B cell (primary cell): ENCODE data around the gene MAPK1. TPM values are rescaled to one million over a fixed set of nuclear protein-coding genes. Genes with fewer than 3 reads are reported as not detected.
"Not testable (repeated sequence)": the region's sequence is repeated elsewhere in the genome, so short reads cannot be mapped to it uniquely, and the experiment has no call there.

Experiments
- ATAC-seq: fragments of 200-7000 bp; cut with Tn5 transposase; one replicate; pipeline ENCODE4 v1.10.0; 2021; ENCODE audit warnings: low read depth, mild to moderate bottlenecking, moderate number of reproducible peaks, moderate library complexity
- CTCF ChIA-PET: fragments of 350-600 bp; sonication (Branson Sonifier 250); formaldehyde crosslinking; loops from one replicate; lab custom pipeline; 2021; ENCODE audit warnings: antibody characterized with exemption, inconsistent platforms; lab: Charles Lee
- POLR2A ChIA-PET: fragments of 350-600 bp; sonication (Branson Sonifier 250); formaldehyde crosslinking; loops from one replicate; lab custom pipeline; 2021; ENCODE audit warnings: antibody characterized with exemption; lab: Charles Lee
- DNase-seq: peaks from one replicate; pipeline ENCODE4 v3.0.0; 2013
- H2AFZ ChIP-seq: 2 replicates; pipeline ENCODE4 v1.6.1; 2012; ENCODE audit warnings: mild to moderate bottlenecking, low read depth, low read length; ENCODE audit not compliant: insufficient read depth, poor library complexity, severe bottlenecking
- H3K27ac ChIP-seq, 2 donors: 1 replicate in 1 of 2; 2 replicates in 1 of 2; pipeline ENCODE4 v1.5.1; 2012 to 2013; ENCODE audit warnings: low read length in 2 of 2, mild to moderate bottlenecking in 2 of 2, moderate library complexity in 1 of 2
- H3K27me3 ChIP-seq, 4 experiments: fragments of 200-600 bp in 1 of 4; sonication (generic) in 1 of 4; replicated peaks in 1 of 4; 1 replicate in 2 of 4; 2 replicates in 2 of 4; pipeline versions ENCODE4 v1.6.1 to v1.7.0; 2013 to 2016; ENCODE audit warnings: low read length in 3 of 4, mild to moderate bottlenecking in 2 of 4, mixed read lengths in 1 of 4, moderate library complexity in 1 of 4; ENCODE audit not compliant: insufficient read depth in 4 of 4, control insufficient read depth in 3 of 4; ENCODE audit errors: control extremely low read depth in 1 of 4
- H3K36me3 ChIP-seq, 2 experiments: replicated peaks in 1 of 2; 1 replicate in 1 of 2; 2 replicates in 1 of 2; pipeline versions ENCODE4 v1.6.1 to v1.7.1; 2013; ENCODE audit warnings: low read length in 1 of 2; ENCODE audit not compliant: insufficient read depth in 2 of 2, control insufficient read depth in 1 of 2; ENCODE audit errors: control extremely low read depth in 1 of 2, extremely low read depth in 1 of 2
- H3K4me1 ChIP-seq, 2 donors: fragments of 200-600 bp in 1 of 2; sonication (generic) in 1 of 2; 1 replicate in 1 of 2; 2 replicates in 1 of 2; pipeline versions ENCODE4 v1.5.1 to v1.6.1; 2013 to 2017; ENCODE audit warnings: low read length in 2 of 2; ENCODE audit not compliant: control insufficient read depth in 2 of 2, insufficient read depth in 2 of 2
- H3K4me2 ChIP-seq: replicated peaks from 2 replicates; pipeline ENCODE3; 2012; ENCODE audit warnings: mild to moderate bottlenecking, low read depth, low read length; ENCODE audit not compliant: poor library complexity, severe bottlenecking
- H3K4me3 ChIP-seq, 5 experiments: fragments of 200-600 bp in 1 of 5; sonication (generic) in 1 of 5; 1 replicate in 3 of 5; 2 replicates in 2 of 5; pipeline versions ENCODE4 v1.5.1 to v1.7.0; 2011 to 2016; ENCODE audit warnings: low read length in 4 of 5, mild to moderate bottlenecking in 4 of 5, low read depth in 2 of 5, control low read depth in 1 of 5, moderate library complexity in 1 of 5; ENCODE audit not compliant: insufficient read depth in 1 of 5; ENCODE audit errors: control extremely low read depth in 1 of 5, extremely low read depth in 1 of 5
- H3K79me2 ChIP-seq: fragments of 200-600 bp; sonication (generic); one replicate; pipeline ENCODE4 v1.6.0; 2016; ENCODE audit warnings: low read length; ENCODE audit not compliant: control insufficient read depth, insufficient read depth
- H3K9ac ChIP-seq: fragments of 200-600 bp; sonication (generic); 2 replicates; pipeline ENCODE4 v1.6.1; 2017; ENCODE audit warnings: mild to moderate bottlenecking, low read length, moderate library complexity
- H3K9me3 ChIP-seq, 3 donors: one replicate each; pipeline versions ENCODE4 v1.6.1 to v1.7.1; 2013; ENCODE audit warnings: low read length in 2 of 3; ENCODE audit not compliant: control insufficient read depth in 2 of 3, insufficient read depth in 1 of 3; ENCODE audit errors: control extremely low read depth in 1 of 3
- H4K20me1 ChIP-seq: 2 replicates; pipeline ENCODE4 v1.6.0; 2012; ENCODE audit warnings: mild to moderate bottlenecking, low read length; ENCODE audit not compliant: insufficient read depth, control insufficient read depth, poor library complexity, severe bottlenecking
- H3K27ac Mint-ChIP-seq: one replicate; pipeline ENCODE4 v1.8.0; 2021; ENCODE audit warnings: mixed read lengths
- H3K27me3 Mint-ChIP-seq: one replicate; pipeline ENCODE4 v1.8.0; 2021; ENCODE audit warnings: mixed read lengths
- H3K4me1 Mint-ChIP-seq: one replicate; pipeline ENCODE4 v1.8.0; 2021; ENCODE audit warnings: mixed read lengths
- H3K4me3 Mint-ChIP-seq: one replicate; pipeline ENCODE4 v1.8.0; 2021; ENCODE audit warnings: mixed read lengths
- H3K9me3 Mint-ChIP-seq: one replicate; pipeline ENCODE4 v1.8.0; 2022; ENCODE audit warnings: mixed read lengths; ENCODE audit not compliant: insufficient read depth
- EZH2 ChIP-seq: IDR thresholded peaks from 2 replicates; pipeline ENCODE4 v1.6.1; 2012; ENCODE audit warnings: borderline replicate concordance, low read depth, mild to moderate bottlenecking, moderate library complexity, low read length; ENCODE audit not compliant: insufficient read depth, poor library complexity, severe bottlenecking
- WGBS: methylation state at CpG from one replicate; pipeline ENCODE4 v1.1.5; 2013; ENCODE audit warnings: missing lambda C conversion rate; ENCODE audit not compliant: insufficient coverage; 5-methylcytosine and 5-hydroxymethylcytosine counted together
- intact Hi-C: fragments of 100-400 bp; cut with micrococcal nuclease; formaldehyde crosslinking; loops from one replicate; pipeline ENCODE4 v1.10.0; 2022
- polyA plus RNA-seq: library from polyadenylated mRNA; depleted of rRNA; stranded (reverse); fragments of >200 nt; gene quantifications from 2 replicates; pipeline ENCODE4 v1.2.3, GENCODE V29; 2012
- total RNA-seq, 2 donors: library from RNA; stranded (reverse); fragments of 120-200 nt in 1 of 2; gene quantifications; 1 replicate in 1 of 2; 2 replicates in 1 of 2; pipeline versions ENCODE4 v1.2.3 to v1.2.4, GENCODE V29; 2013 to 2022
- TF ChIP-seq, protein P1 (sequence below): fragments of 200-600 bp; IDR thresholded peaks from one replicate; pipeline ENCODE4 v1.8.0; 2022; ENCODE audit warnings: antibody characterized with exemption, mild to moderate bottlenecking

The MAPK1 gene
- total and polyA plus RNA-seq, 2 donors (not counting 1 experiment from before 2014, with no cell fraction given), result 24.0 to 155 TPM

DNA sequence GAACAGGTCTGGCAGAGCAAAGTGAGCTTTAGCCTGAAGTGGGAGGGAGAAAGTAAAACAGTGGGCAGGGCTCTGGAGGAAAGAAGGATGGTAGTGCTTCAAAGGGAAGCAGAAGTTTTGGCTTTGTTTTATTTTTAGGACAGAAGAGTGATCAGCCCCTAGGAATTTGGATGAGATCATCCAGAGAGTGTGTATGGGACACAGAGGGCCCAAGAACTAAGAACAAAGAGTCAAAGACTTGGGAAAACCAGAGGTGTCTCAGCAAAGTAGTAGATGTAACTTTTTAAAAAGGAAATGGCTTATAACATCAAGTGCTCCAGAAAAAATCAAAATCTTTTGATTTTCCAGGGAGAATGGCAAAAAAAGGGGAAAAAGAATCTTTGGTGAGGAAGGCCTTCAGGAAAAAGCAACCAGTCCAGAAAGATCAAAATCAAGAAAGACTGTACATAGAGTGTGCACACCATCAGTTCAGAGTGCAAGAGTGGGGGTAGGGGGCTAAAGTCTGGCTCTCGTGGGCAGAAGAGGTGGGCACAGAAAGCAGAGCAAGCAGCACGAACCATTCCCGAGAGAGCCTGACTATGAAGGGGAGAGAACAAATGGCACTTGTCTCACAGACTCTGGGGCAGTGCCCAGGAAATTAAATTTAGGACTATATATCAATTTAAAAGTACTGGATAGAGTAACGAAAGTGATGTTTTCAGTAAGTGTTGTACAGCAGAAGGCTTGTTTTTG, 30.0 kb downstream of the MAPK1 start:
- ChIA-PET POLR2A (no interaction called here), CTCF (no interaction called here)
- H3K4me1 ChIP-seq, result peaks cover 36 to 39% of the 10 kb centered on the region in 2 donors
- peaks cover 56% of the 10 kb centered on the region for H3K4me1 Mint-ChIP-seq
- H3K9me3 ChIP-seq, result peaks cover 0 to 3% (median 0%) of the 10 kb centered on the region in 3 donors
- peaks cover 96% of the 10 kb centered on the region for H3K79me2 ChIP-seq
- TF ChIP-seq EZH2, result no peak
- TF ChIP-seq, protein P1, sequence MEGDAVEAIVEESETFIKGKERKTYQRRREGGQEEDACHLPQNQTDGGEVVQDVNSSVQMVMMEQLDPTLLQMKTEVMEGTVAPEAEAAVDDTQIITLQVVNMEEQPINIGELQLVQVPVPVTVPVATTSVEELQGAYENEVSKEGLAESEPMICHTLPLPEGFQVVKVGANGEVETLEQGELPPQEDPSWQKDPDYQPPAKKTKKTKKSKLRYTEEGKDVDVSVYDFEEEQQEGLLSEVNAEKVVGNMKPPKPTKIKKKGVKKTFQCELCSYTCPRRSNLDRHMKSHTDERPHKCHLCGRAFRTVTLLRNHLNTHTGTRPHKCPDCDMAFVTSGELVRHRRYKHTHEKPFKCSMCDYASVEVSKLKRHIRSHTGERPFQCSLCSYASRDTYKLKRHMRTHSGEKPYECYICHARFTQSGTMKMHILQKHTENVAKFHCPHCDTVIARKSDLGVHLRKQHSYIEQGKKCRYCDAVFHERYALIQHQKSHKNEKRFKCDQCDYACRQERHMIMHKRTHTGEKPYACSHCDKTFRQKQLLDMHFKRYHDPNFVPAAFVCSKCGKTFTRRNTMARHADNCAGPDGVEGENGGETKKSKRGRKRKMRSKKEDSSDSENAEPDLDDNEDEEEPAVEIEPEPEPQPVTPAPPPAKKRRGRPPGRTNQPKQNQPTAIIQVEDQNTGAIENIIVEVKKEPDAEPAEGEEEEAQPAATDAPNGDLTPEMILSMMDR, result no peak
- H3K4me3 ChIP-seq, result no peak overlapping the region
- peaks cover 8% of the 10 kb centered on the region for H4K20me1 ChIP-seq
- no peak overlapping the region for H2AFZ ChIP-seq
- no peak overlapping the region for H3K4me2 ChIP-seq
- ATAC-seq (no peak), DNase-seq (no peak)
- 80% methylated on average over 3 of the region's 4 CpGs for WGBS
- intact Hi-C loops, result no loop called here
- peak overlapping the region; percentile 54 for H3K27ac Mint-ChIP-seq
- no peak overlapping the region for H3K4me3 Mint-ChIP-seq
- peak overlapping the region in 1 of 2 donors; percentile 66 for H3K27ac ChIP-seq
- H3K9ac ChIP-seq, result no peak overlapping the region
- no peaks in the 10 kb centered on the region for H3K27me3 ChIP-seq
- H3K36me3 ChIP-seq, result peaks cover 2 to 7% of the 10 kb centered on the region in 2 experiments
- no peaks in the 10 kb centered on the region for H3K27me3 Mint-ChIP-seq
- peaks cover 2% of the 10 kb centered on the region for H3K9me3 Mint-ChIP-seq

DNA sequence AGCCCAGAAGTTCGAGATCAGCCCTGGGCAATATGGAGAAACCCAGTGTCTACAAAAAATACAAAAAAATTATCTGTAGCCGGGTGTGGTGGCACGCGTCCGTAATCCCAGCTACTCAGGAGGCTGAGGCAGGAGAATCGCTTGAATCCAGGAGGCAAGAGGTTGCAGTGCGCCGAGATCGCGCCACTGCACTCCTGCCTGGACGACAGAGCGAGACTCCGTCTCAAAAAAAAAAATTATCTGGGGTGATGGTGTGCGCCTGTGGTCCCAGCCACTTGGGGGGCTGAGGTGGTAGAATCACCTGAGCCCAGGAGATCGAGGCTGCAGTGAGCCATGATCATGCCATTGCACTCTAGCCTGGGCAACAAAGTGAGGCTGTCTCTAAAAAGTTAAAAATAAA, 31.0 kb downstream of the MAPK1 start:
- peaks cover 64% of the 10 kb centered on the region for H3K4me1 Mint-ChIP-seq
- H3K27me3 ChIP-seq, H3K36me3 ChIP-seq, H3K4me2 ChIP-seq, H3K9ac ChIP-seq, POLR2A ChIA-PET, DNase-seq, ATAC-seq, H3K9me3 Mint-ChIP-seq, H3K27me3 Mint-ChIP-seq, intact Hi-C loops, H3K4me3 Mint-ChIP-seq, H2AFZ ChIP-seq, H3K9me3 ChIP-seq, CTCF ChIA-PET, H3K4me3 ChIP-seq: not testable (repeated sequence)
- peaks cover 98% of the 10 kb centered on the region for H3K79me2 ChIP-seq
- 99% methylated on average over 13 of the region's 15 CpGs for whole genome bisulfite sequencing
- H3K27ac Mint-ChIP-seq, result peak overlapping the region; percentile 67
- H4K20me1 ChIP-seq, result peaks cover 10% of the 10 kb centered on the region
- H3K27ac ChIP-seq, result peak overlapping the region in 1 of 2 donors; percentile 91
- peaks cover 42 to 48% of the 10 kb centered on the region in 2 donors for H3K4me1 ChIP-seq
